ENCODE measurements around the gene TFIP11.
"Not testable (repeated sequence)": the region's sequence is repeated elsewhere in the genome, so short reads cannot be mapped to it uniquely, and the experiment has no call there.

TFIP11 gene

GRCh38 chr22:26528518-26528917 is 16.2 kb upstream of the TFIP11 start:
- not testable (repeated sequence) for H3K27me3 Mint-ChIP-seq, H3K27ac Mint-ChIP-seq, H3K4me3 Mint-ChIP-seq, ATAC-seq, H3K9me3 Mint-ChIP-seq
- Mint-ChIP-seq H3K36me3 (peaks cover 24% of the 10 kb centered on the region), H3K4me1 (peaks cover 16% of the 10 kb centered on the region)

DNA sequence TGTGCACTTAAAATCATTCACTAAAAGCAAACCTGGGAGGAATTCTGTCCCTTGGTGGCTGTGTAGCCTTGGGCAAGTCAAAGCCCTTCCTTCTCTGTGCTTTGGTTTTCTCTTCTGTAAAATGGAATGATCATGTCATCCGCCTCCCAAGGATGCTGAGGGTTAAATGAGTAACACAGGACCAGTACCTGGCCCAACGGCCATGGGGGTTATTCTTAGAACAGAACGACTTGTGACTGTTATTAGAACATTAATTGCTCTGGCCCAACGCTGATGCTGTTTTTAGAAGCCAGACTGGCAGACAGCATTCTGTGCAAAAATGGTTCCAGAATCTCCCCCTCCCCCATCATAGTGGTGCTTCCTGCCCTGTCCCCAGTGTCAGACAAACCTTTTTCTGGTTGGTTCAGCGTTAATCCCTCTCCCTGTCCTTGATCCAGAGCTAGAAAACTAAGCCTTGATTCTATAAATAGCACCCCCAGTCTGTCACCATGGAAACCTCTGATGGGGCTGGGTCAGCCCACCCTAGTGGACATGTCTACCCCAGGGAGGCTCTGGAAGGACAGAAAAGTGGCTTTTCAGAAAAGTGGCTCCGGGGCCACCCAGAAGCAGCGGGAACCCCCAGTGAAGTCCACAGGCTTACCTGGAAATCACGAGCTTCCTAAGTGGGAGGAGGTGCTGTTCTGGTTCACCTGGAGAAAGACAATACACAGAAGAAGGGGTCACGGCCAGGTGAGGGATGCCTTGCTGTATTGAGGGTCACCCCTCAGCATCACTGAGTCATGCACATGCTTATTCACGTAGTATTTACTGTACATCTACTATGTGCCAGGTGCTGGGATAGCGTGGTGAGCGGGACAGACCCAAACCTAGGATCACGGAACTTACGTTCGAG is 15.5 kb upstream of the TFIP11 start:
- Mint-ChIP-seq H3K4me1 (peaks cover 13% of the 10 kb centered on the region), H3K4me3 (no peak overlapping the region), H3K27me3 (no peaks in the 10 kb centered on the region), H3K27ac (no peak overlapping the region), H3K36me3 (peaks cover 24% of the 10 kb centered on the region), H3K9me3 (no peaks in the 10 kb centered on the region)
- ATAC-seq, result no peak

DNA sequence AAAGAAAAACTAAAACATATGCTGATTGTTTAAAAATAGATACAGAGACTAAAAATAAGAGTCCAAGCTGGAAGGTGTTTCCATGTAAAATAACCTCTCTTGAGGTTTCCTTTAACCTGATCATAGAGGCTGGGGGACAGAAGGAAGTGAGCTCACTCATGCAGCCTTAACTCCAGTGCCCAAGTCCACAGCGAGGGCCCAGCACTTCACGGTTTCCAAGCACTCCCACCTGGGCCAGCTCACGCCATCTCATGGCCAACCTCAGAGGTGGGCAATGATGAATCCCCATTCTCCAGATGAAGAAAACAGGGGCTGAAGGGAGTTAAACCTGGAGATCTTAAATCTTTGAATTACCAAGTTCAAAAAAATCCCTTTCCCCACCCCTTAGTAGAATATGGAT is 14.9 kb upstream of the TFIP11 start:
- no peak overlapping the region for H3K27ac Mint-ChIP-seq
- H3K36me3 Mint-ChIP-seq, result peaks cover 24% of the 10 kb centered on the region

GRCh38 chr22:26525946-26526564 is 13.8 kb upstream of the TFIP11 start:
- ATAC-seq, result no peak
- no peaks in the 10 kb centered on the region for H3K27me3 Mint-ChIP-seq
- H3K36me3 Mint-ChIP-seq, result peaks cover 17% of the 10 kb centered on the region
- no peak overlapping the region for H3K4me3 Mint-ChIP-seq
- H3K9me3 Mint-ChIP-seq, result no peaks in the 10 kb centered on the region
- peaks cover 5% of the 10 kb centered on the region for H3K4me1 Mint-ChIP-seq
- no peak overlapping the region for H3K27ac Mint-ChIP-seq

More for the DNA sequence above, 14.9 kb upstream of the TFIP11 start:
- Mint-ChIP-seq H3K4me1 (peaks cover 6% of the 10 kb centered on the region), H3K4me3 (no peak overlapping the region), H3K27me3 (no peaks in the 10 kb centered on the region), H3K9me3 (no peaks in the 10 kb centered on the region)
- no peak for ATAC-seq

DNA sequence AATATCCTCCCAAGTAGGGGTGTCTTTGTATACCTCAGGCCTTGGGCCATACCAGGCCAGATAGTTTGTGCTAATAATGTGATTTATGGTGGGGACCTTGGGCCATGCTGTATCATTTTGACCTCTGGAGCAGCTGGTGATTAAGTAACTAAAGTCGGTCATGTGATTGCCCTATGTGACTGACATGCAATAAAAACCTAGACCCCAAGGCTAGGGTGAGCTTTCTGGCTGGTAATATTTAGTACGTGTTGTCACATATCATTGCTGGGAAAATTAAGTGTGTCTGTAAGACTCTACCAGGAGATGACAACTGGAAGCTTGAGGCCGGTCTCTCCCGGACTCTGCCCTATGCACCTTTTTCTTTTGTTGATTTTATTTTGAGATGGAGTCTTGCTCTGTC is 12.6 kb upstream of the TFIP11 start:
- Mint-ChIP-seq H3K27me3 (no peaks in the 10 kb centered on the region), H3K9me3 (no peaks in the 10 kb centered on the region), H3K27ac (no peak overlapping the region), H3K4me1 (peaks cover 5% of the 10 kb centered on the region), H3K4me3 (no peak overlapping the region), H3K36me3 (peaks cover 14% of the 10 kb centered on the region)
- ATAC-seq, result no peak

DNA sequence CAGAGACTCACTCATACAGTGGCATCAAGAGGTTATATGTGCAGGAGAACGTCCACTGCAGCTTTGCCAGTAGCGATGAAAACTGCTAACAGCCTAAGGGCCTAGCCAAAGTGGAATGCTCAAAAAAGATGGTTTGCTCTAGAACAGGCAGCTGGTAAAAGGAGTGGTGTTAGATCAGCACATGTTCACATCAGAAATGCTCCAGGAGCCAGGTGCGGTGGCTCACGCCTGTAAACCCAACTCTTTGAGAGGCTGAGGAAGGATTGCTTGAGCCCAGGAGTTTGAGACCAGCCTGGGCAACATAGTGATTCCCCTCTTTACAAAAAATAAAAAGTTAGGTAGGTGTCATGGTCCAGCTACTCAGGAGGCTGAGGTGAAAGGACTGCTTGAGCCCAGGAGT is 10.3 kb upstream of the TFIP11 start:
- ATAC-seq, result no peak
- Mint-ChIP-seq H3K27me3 (no peaks in the 10 kb centered on the region), H3K9me3 (no peaks in the 10 kb centered on the region), H3K27ac (no peak overlapping the region), H3K4me3 (no peak overlapping the region), H3K36me3 (peaks cover 10% of the 10 kb centered on the region), H3K4me1 (peaks cover 5% of the 10 kb centered on the region)

DNA sequence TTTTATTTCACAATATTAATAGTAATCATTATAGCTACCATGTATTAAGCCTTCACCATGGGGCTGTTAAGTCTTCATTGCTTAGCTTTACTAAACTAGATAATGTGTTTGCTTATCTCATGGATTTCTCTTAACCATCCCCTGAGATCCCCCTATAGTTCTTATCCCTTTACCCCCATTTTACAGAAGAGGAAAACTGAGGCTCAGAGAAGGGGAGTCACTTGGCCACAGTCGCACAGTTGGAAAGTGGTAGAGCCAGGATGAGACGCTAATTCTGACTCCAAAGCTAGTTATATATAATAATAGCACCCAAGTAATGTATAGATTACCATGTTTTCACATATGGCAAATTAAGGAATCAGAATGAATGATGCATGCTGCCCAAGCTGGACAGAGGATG is 9.7 kb upstream of the TFIP11 start:
- no peaks in the 10 kb centered on the region for H3K27me3 Mint-ChIP-seq
- H3K27ac Mint-ChIP-seq, result no peak overlapping the region
- no peaks in the 10 kb centered on the region for H3K9me3 Mint-ChIP-seq
- H3K36me3 Mint-ChIP-seq, result peaks cover 4% of the 10 kb centered on the region
- H3K4me3 Mint-ChIP-seq, result no peak overlapping the region
- H3K4me1 Mint-ChIP-seq, result peaks cover 5% of the 10 kb centered on the region
- ATAC-seq, result no peak

GRCh38 chr22:26517429-26517828 is 5.2 kb upstream of the TFIP11 start:
- no peak overlapping the region for H3K27ac Mint-ChIP-seq
- H3K4me3 Mint-ChIP-seq, result no peak overlapping the region
- no peaks in the 10 kb centered on the region for H3K9me3 Mint-ChIP-seq
- H3K4me1 Mint-ChIP-seq, result peaks cover 19% of the 10 kb centered on the region
- H3K27me3 Mint-ChIP-seq, result no peaks in the 10 kb centered on the region
- ATAC-seq, result no peak
- H3K36me3 Mint-ChIP-seq, result peaks cover 4% of the 10 kb centered on the region

DNA sequence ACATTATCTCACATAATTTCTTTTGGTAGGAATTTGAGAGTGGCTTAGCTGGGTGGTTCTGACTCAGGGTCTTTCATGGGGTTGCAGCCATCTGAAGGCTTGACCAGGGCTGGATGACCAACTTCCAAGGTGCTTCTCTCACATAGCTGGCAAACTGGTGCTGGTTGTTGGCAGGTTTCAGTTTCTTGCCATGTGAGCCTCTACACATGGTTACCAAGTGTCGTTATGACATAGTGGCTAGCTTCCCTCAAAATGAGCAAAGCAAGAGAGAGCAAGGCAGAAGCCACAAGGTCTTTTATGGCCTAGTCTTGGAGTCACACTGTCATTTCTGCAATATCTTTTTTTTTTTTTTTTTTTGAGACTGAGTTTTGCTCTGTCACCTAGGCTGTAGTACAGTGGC is 4.2 kb upstream of the TFIP11 start:
- peaks cover 4% of the 10 kb centered on the region for H3K36me3 Mint-ChIP-seq
- no peak for ATAC-seq
- H3K27ac Mint-ChIP-seq, result no peak overlapping the region
- H3K9me3 Mint-ChIP-seq, result no peaks in the 10 kb centered on the region
- no peaks in the 10 kb centered on the region for H3K27me3 Mint-ChIP-seq
- H3K4me1 Mint-ChIP-seq, result peaks cover 25% of the 10 kb centered on the region
- H3K4me3 Mint-ChIP-seq, result no peak overlapping the region

DNA sequence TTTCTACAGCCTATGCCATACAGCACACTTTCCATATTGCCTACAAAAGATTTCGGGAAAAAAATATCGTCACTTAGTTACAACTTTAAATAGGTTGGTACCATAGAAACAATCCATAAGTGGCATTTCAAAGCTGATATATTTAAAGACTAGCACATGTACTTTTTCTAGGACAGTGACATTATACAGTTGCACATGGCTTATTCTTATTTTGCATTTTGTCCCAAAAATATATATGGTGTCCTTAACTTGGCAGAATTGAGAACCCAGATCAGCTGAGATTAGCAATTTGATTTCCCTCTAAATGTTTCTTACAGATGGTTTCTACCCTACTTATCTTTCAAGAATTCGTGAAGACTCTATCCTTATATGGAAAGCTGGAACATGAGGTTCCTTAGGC is 3.7 kb upstream of the TFIP11 start:
- Mint-ChIP-seq H3K4me1 (peaks cover 28% of the 10 kb centered on the region), H3K27ac (no peak overlapping the region), H3K36me3 (peaks cover 4% of the 10 kb centered on the region), H3K9me3 (no peaks in the 10 kb centered on the region), H3K4me3 (no peak overlapping the region), H3K27me3 (no peaks in the 10 kb centered on the region)
- no peak for ATAC-seq

DNA sequence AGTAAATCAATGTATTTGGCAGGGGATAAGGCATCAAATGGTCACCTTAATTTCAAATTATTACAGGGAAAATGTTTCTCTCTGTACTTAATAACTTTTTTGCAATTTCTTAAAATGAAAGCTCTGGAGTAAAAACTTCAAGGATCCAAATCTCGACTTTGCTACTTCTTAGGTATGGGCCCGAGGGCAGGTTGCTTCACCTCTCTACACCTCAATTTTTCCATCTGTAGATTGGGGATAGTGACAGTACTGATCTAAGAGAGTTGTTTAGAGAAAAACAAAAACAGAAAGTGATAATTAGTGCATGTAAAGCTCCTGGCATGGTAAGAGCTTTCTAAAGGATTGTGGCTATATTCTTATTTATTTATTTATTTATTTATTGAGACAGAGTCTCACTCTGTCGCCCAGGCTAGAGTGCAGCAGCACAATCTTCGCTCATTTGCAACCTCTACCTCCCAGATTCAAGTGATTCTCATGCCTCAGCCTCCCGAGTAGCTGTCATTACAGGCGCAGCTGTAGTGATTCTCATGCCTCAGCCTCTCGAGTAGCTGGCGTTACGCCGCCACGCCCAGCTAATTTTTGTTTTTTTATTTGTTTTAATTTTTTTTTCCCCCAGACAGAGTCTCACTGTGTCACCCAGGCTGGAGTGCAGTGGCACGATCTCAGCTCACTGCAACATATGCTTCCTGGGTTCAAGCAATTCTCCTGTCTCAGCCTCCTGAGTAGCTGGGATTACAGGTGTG is 2.3 kb upstream of the TFIP11 start:
- no peak overlapping the region for H3K4me3 Mint-ChIP-seq
- H3K9me3 Mint-ChIP-seq, result no peaks in the 10 kb centered on the region
- H3K4me1 Mint-ChIP-seq, result peaks cover 31% of the 10 kb centered on the region
- H3K27me3 Mint-ChIP-seq, result no peaks in the 10 kb centered on the region
- no peak overlapping the region for H3K27ac Mint-ChIP-seq
- H3K36me3 Mint-ChIP-seq, result peaks cover 10% of the 10 kb centered on the region
- ATAC-seq, result no peak

DNA sequence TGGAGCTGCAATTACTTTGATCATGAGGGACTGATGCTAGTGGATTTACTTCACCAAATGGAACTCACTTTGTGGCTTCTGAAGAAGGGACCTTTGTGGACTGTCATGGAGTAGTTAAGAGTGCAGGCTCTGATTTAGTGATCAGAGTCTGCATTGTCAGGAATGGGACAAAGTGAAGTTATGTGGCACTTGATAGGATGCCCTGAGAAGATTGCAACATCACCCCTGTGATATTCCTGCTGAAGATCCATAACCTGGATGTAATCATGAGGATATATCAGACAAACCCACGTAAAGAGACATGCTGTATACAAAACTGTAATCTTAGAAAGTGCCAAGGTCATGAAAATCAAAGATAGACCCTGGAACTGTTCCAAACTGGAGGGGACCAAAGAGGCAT is 1.6 kb upstream of the TFIP11 start:
- H3K27ac Mint-ChIP-seq, result no peak overlapping the region
- H3K4me3 Mint-ChIP-seq, result no peak overlapping the region
- H3K9me3 Mint-ChIP-seq, result no peaks in the 10 kb centered on the region
- peaks cover 16% of the 10 kb centered on the region for H3K36me3 Mint-ChIP-seq
- H3K27me3 Mint-ChIP-seq, result no peaks in the 10 kb centered on the region
- H3K4me1 Mint-ChIP-seq, result peaks cover 37% of the 10 kb centered on the region
- ATAC-seq, result no peak

DNA sequence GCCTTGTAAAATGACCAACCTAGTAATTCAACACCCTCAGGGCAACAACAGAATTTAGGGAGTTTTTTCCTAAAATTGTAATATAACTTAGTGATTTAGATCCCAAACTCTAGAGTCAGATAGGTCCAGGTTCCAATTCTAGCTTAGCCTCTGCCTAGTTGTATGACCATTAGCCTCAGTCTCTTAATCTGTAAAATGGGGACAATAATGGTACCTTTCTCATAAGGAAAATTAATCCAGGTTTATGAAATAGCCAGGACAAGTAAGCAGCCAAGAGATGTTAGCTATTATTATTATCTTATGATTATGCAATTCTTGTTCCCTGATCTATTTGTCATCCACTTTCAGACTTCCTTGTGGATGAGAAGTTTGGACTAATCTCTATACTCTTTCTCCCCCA is 4.1 kb downstream of the TFIP11 start:
- no peaks in the 10 kb centered on the region for H3K27me3 Mint-ChIP-seq
- no peaks in the 10 kb centered on the region for H3K9me3 Mint-ChIP-seq
- peaks cover 36% of the 10 kb centered on the region for H3K4me1 Mint-ChIP-seq
- ATAC-seq, result no peak
- no peak overlapping the region for H3K4me3 Mint-ChIP-seq
- peaks cover 46% of the 10 kb centered on the region for H3K36me3 Mint-ChIP-seq
- H3K27ac Mint-ChIP-seq, result no peak overlapping the region

GRCh38 chr22:26503758-26504157 is 8.5 kb downstream of the TFIP11 start:
- peaks cover 17% of the 10 kb centered on the region for H3K4me1 Mint-ChIP-seq
- ATAC-seq, result no peak
- no peak overlapping the region for H3K4me3 Mint-ChIP-seq
- H3K27me3 Mint-ChIP-seq, result no peaks in the 10 kb centered on the region
- H3K36me3 Mint-ChIP-seq, result peaks cover 60% of the 10 kb centered on the region
- H3K27ac Mint-ChIP-seq, result peak overlapping the region; percentile 63
- no peaks in the 10 kb centered on the region for H3K9me3 Mint-ChIP-seq

DNA sequence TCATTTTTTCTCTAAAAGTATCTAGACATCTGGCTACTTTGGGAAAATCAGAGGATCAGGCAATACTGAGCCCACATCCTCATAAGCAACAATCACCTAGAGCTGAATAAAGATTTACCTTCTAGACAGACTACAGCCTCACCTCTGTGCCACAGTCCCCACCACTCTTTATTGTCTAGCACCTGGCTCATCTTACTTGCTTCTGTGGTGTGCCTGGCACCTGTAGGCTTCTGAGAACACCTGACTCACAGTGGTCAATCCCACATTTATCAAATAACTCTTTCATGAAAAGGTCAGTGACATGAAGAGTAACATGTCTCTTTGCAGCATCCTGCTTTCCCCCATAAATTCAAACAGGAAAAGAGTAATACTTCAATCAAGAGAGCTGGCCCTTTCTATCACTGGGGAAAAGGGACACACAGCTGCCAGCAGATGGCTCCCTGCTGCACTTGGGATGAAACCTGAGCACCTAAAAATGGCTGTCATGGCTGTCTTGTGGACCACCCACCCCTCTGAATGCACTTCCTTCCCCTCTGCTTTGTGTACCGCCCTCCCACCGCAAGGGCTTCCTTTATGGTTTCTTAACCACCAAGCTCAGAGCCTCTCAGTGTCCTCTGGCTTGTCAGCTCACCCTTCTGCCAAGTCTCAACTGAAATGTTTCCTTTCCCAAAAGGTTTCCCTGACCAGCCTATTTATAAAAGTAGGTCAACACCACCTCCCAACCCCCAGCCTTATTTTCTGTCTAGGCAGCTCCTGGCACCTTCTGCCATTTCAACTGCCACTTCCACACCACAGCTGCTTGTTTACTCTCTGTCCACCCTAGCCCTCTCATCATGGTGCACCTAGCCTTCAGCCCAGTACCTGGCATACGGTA is 9.3 kb downstream of the TFIP11 start:
- no peak overlapping the region for H3K4me3 Mint-ChIP-seq
- peaks cover 17% of the 10 kb centered on the region for H3K4me1 Mint-ChIP-seq
- H3K9me3 Mint-ChIP-seq, result no peaks in the 10 kb centered on the region
- H3K27me3 Mint-ChIP-seq, result no peaks in the 10 kb centered on the region
- peaks cover 59% of the 10 kb centered on the region for H3K36me3 Mint-ChIP-seq
- peak; percentile 53 for ATAC-seq
- H3K27ac Mint-ChIP-seq, result peak overlapping the region; percentile 63

Data from stimulated activated memory B cell treated with anti-CD40 and anti-IgM and Interleukin-4, amounts not matched to agents 10 μg/mL and 1 μg/mL and 100 μg/mL, for 72 hours (primary cell).